Stimulated activated CD8-positive, alpha-beta memory T cell treated with anti-CD3 and anti-CD28 coated beads, Interleukin-7, amount 100 ng/mL, for 1 hour (primary cell): Measurements from ENCODE around the gene RAP1GAP.

ENCODE experiments used
- DNase-seq, 2 donors: peaks; one replicate each; pipeline ENCODE4 v3.0.0-alpha.2; 2020; ENCODE audit warnings: low read depth in 2 of 2

Gene RAP1GAP

GRCh38 chr1:21590934-21591333 lies 78.2 kb downstream of the RAP1GAP start:
- DNase-seq: no peak

- no peak for DNase-seq
Measured at GRCh38 chr1:21590126-21590880, 78.9 kb downstream of the RAP1GAP start.

- no peak for DNase-seq
Measured at GRCh38 chr1:21589618-21590017, 79.5 kb downstream of the RAP1GAP start.

GRCh38 chr1:21587602-21587953 lies 81.6 kb downstream of the RAP1GAP start:
- DNase-seq: no peak

- no peak for DNase-seq
Measured at GRCh38 chr1:21586846-21587601, 82.1 kb downstream of the RAP1GAP start.

GRCh38 chr1:21586222-21586621 lies 82.9 kb downstream of the RAP1GAP start:
- DNase-seq: no peak

GRCh38 chr1:21585037-21585436 lies 84.1 kb downstream of the RAP1GAP start:
- no peak for DNase-seq

- no peak for DNase-seq
Measured at GRCh38 chr1:21584096-21584495, 85.1 kb downstream of the RAP1GAP start.

- no peak for DNase-seq
Measured at GRCh38 chr1:21579791-21580190, 89.4 kb downstream of the RAP1GAP start.

- DNase-seq: no peak
Measured at GRCh38 chr1:21577933-21578332, 91.2 kb downstream of the RAP1GAP start.

GRCh38 chr1:21577324-21577723 lies 91.8 kb downstream of the RAP1GAP start:
- DNase-seq: no peak

- no peak for DNase-seq
Measured at GRCh38 chr1:21576798-21577187, 92.4 kb downstream of the RAP1GAP start.

GRCh38 chr1:21576031-21576797 lies 92.9 kb downstream of the RAP1GAP start:
- no peak for DNase-seq

- DNase-seq: no peak
Measured at GRCh38 chr1:21575351-21575942, 93.7 kb downstream of the RAP1GAP start.

GRCh38 chr1:21574466-21575151 lies 94.5 kb downstream of the RAP1GAP start:
- no peak for DNase-seq

- no peak for DNase-seq
Measured at GRCh38 chr1:21573971-21574465, 95.1 kb downstream of the RAP1GAP start.

GRCh38 chr1:21573475-21573874 lies 95.7 kb downstream of the RAP1GAP start:
- DNase-seq: no peak

- DNase-seq: no peak
Measured at GRCh38 chr1:21572735-21573277, 96.4 kb downstream of the RAP1GAP start.

- no peak for DNase-seq
Measured at GRCh38 chr1:21572221-21572620, 96.9 kb downstream of the RAP1GAP start.

- DNase-seq: no peak
Measured at GRCh38 chr1:21570885-21571284, 98.3 kb downstream of the RAP1GAP start.

- DNase-seq: no peak
Measured at GRCh38 chr1:21570528-21570875, 98.7 kb downstream of the RAP1GAP start.
